ENCODE results near the gene G0S2. TPM values are rescaled to one million over a fixed set of nuclear protein-coding genes. Genes with fewer than 3 reads are reported as not detected.

The G0S2 gene
- total RNA-seq, 1 donor = 23.0 TPM

GRCh38 chr1:209642816-209643215 lies 32.4 kb upstream of the G0S2 start:
- TF ChIP-seq CTCF (IDR thresholded peaks at IDR 0.05; ENCODE audit: insufficient read depth, low read length) = no peak
- H3K4me3 ChIP-seq (ENCODE audit: low read depth, low read length) = no peak overlapping the region
- DNase-seq (ENCODE audit: low read depth) = no peak

- peak; percentile 87 for DNase-seq (ENCODE audit: low read depth)
- no peak for TF ChIP-seq CTCF (IDR thresholded peaks at IDR 0.05; ENCODE audit: insufficient read depth, low read length)
- H3K4me3 ChIP-seq (ENCODE audit: low read depth, low read length) = no peak overlapping the region
Observed at GRCh38 chr1:209643285-209644020, 31.8 kb upstream of the G0S2 start.

GRCh38 chr1:209645574-209646452 lies 29.4 kb upstream of the G0S2 start:
- no peak for TF ChIP-seq CTCF (IDR thresholded peaks at IDR 0.05; ENCODE audit: insufficient read depth, low read length)
- no peak overlapping the region for H3K4me3 ChIP-seq (ENCODE audit: low read depth, low read length)
- DNase-seq (ENCODE audit: low read depth) = no peak

DNA sequence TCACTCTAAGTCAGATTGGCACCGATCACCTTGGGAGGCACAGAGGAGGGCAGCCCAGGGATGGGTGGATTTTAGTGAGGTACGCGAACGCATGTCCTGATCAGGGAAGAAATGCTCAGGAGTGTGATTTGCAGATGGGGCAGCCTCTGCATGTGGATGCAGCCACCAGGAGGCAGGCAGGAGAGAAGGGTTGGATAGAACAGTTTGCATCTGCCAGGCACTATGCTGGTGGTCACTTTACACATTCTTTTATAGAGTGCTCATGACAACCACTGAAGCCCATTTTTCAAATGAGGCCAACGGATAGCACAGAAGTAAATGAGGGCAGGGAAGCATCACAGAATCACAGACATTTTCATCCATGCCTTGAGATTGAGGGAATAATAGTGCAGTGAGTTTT lies 28.7 kb upstream of the G0S2 start:
- no peak overlapping the region for H3K4me3 ChIP-seq (ENCODE audit: low read depth, low read length)
- no peak for DNase-seq (ENCODE audit: low read depth)
- peak; percentile 30 for TF ChIP-seq CTCF (IDR thresholded peaks at IDR 0.05; ENCODE audit: insufficient read depth, low read length)

GRCh38 chr1:209647156-209647555 lies 28.1 kb upstream of the G0S2 start:
- DNase-seq (ENCODE audit: low read depth) = no peak
- H3K4me3 ChIP-seq (ENCODE audit: low read depth, low read length) = no peak overlapping the region
- no peak for TF ChIP-seq CTCF (IDR thresholded peaks at IDR 0.05; ENCODE audit: insufficient read depth, low read length)

DNA sequence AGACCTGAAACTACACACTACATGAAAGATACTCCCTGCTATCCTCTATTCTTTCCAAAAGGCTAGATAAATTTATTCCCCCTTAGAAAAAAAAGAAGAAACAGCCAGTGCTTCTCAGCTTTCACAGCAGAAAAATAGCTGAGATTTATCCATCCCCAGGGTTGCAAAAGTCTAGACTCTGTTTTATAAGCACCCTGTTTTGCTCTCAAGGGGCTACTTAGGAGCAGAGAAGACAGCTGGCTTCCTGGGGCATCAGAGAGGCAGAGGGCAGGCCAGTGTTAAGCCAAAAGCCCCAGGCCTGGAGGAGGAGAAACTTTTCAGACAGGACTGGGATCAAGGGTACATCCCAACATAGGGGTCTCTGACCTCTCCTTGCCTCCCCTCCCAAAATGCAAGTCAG lies 26.9 kb upstream of the G0S2 start:
- no peak for TF ChIP-seq CTCF (IDR thresholded peaks at IDR 0.05; ENCODE audit: insufficient read depth, low read length)
- H3K4me3 ChIP-seq (ENCODE audit: low read depth, low read length) = no peak overlapping the region
- no peak for DNase-seq (ENCODE audit: low read depth)
